OCI-LY3 (cell line): ENCODE results near the gene ASIC2.

Experiments used
- EZH2phosphoT487 ChIP-seq: fragments of 200-600 bp; shearing (Covaris generic); IDR thresholded peaks from 2 replicates; pipeline ENCODE4 v1.6.1; 2018; ENCODE audit warnings: antibody characterized with exemption, mixed run types, low read depth
- TF ChIP-seq, protein P1 (sequence below): fragments of 200-600, 300-600 bp; sonication (generic); IDR thresholded peaks from 2 replicates; pipeline ENCODE4 v1.5.1; 2014; ENCODE audit warnings: antibody characterized with exemption, low read length, low read depth

- TF ChIP-seq, protein P1, sequence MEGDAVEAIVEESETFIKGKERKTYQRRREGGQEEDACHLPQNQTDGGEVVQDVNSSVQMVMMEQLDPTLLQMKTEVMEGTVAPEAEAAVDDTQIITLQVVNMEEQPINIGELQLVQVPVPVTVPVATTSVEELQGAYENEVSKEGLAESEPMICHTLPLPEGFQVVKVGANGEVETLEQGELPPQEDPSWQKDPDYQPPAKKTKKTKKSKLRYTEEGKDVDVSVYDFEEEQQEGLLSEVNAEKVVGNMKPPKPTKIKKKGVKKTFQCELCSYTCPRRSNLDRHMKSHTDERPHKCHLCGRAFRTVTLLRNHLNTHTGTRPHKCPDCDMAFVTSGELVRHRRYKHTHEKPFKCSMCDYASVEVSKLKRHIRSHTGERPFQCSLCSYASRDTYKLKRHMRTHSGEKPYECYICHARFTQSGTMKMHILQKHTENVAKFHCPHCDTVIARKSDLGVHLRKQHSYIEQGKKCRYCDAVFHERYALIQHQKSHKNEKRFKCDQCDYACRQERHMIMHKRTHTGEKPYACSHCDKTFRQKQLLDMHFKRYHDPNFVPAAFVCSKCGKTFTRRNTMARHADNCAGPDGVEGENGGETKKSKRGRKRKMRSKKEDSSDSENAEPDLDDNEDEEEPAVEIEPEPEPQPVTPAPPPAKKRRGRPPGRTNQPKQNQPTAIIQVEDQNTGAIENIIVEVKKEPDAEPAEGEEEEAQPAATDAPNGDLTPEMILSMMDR = no peak
- TF ChIP-seq EZH2phosphoT487 = no peak
Observed at GRCh38 chr17:33073416-33073815, 219.7 kb downstream of the ASIC2 start.
